ENCODE measurements around the gene ZNFX1. TPM values are rescaled to one million over a fixed set of nuclear protein-coding genes. Genes with fewer than 3 reads are reported as not detected.

Gene ZNFX1
- total RNA-seq, 1 donor from 2014 or later = 6.9 TPM

DNA sequence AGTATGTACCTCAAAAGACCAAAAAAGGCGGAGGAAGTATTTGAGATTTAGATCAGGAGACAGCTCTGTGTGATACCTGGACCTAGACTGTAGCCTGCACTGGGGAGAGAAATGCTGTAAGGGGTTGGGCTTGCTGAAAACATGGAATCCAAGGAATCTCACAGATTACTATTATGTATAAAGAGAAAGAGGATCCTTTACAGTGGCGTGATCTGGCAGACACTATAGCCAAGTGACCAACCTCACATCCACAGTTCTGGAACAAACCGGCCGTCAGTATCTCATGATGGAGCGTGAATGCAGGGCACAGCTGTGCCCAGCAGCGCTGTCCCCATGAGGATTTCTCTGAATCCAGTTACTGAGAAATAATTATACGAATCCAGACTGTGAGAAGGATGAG, 46.4 kb downstream of the ZNFX1 start:
- Histone ChIP-seq H3K27ac (no peak overlapping the region), H3K36me3 (no peaks in the 10 kb centered on the region), H4K20me1 (ENCODE audit: low read depth) (no peaks in the 10 kb centered on the region), H2AFZ (replicated peaks) (no peak overlapping the region), H3F3A (ENCODE audit: low read depth) (peaks cover 4% of the 10 kb centered on the region), H3K79me2 (ENCODE audit: low read depth) (no peaks in the 10 kb centered on the region), H3K27me3 (no peaks in the 10 kb centered on the region), H3K9me3 (ENCODE audit: low read depth) (no peaks in the 10 kb centered on the region), H3K4me3 (no peak overlapping the region), H3K4me1 (no peaks in the 10 kb centered on the region), H3K9ac (no peak overlapping the region), H3K4me2 (no peak overlapping the region)
- Mint-ChIP-seq H3K9me3 (no peaks in the 10 kb centered on the region), H3K4me3 (no peak overlapping the region), H3K36me3 (peaks cover 16% of the 10 kb centered on the region), H3K27ac (no peak overlapping the region), H3K4me1 (no peaks in the 10 kb centered on the region), H3K27me3 (ENCODE audit: insufficient read depth, low read depth) (peaks cover 5% of the 10 kb centered on the region)
- no peak for TF ChIP-seq EZH2phosphoT487 (IDR thresholded peaks at IDR 0.05)
- no peak for TF ChIP-seq EZH2 (IDR thresholded peaks at IDR 0.05)
- TF ChIP-seq, protein P1, sequence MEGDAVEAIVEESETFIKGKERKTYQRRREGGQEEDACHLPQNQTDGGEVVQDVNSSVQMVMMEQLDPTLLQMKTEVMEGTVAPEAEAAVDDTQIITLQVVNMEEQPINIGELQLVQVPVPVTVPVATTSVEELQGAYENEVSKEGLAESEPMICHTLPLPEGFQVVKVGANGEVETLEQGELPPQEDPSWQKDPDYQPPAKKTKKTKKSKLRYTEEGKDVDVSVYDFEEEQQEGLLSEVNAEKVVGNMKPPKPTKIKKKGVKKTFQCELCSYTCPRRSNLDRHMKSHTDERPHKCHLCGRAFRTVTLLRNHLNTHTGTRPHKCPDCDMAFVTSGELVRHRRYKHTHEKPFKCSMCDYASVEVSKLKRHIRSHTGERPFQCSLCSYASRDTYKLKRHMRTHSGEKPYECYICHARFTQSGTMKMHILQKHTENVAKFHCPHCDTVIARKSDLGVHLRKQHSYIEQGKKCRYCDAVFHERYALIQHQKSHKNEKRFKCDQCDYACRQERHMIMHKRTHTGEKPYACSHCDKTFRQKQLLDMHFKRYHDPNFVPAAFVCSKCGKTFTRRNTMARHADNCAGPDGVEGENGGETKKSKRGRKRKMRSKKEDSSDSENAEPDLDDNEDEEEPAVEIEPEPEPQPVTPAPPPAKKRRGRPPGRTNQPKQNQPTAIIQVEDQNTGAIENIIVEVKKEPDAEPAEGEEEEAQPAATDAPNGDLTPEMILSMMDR (IDR thresholded peaks at IDR 0.05) = no peak
- no peak for DNase-seq (ENCODE audit: low spot score)

GRCh38 chr20:49230561-49231133, 47.2 kb downstream of the ZNFX1 start:
- no peaks in the 10 kb centered on the region for H3K36me3 ChIP-seq
- no peak overlapping the region for H3K27ac Mint-ChIP-seq

GRCh38 chr20:49230021-49230420, 47.8 kb downstream of the ZNFX1 start:
- Histone ChIP-seq H3K27ac (no peak overlapping the region), H3K79me2 (ENCODE audit: low read depth) (no peaks in the 10 kb centered on the region), H3K4me1 (no peaks in the 10 kb centered on the region), H3K36me3 (no peaks in the 10 kb centered on the region), H3F3A (ENCODE audit: low read depth) (no peaks in the 10 kb centered on the region), H3K27me3 (no peaks in the 10 kb centered on the region), H4K20me1 (ENCODE audit: low read depth) (no peaks in the 10 kb centered on the region), H3K4me3 (no peak overlapping the region), H3K4me2 (no peak overlapping the region), H3K9ac (no peak overlapping the region), H3K9me3 (ENCODE audit: low read depth) (no peaks in the 10 kb centered on the region), H2AFZ (replicated peaks) (no peak overlapping the region)
- no peak overlapping the region for H3K4me3 Mint-ChIP-seq
- DNase-seq (ENCODE audit: low spot score) = no peak
- H3K9me3 Mint-ChIP-seq = no peaks in the 10 kb centered on the region
- peaks cover 5% of the 10 kb centered on the region for H3K27me3 Mint-ChIP-seq (ENCODE audit: insufficient read depth, low read depth)
- TF ChIP-seq EZH2 (IDR thresholded peaks at IDR 0.05) (no peak), EZH2phosphoT487 (IDR thresholded peaks at IDR 0.05) (no peak)
- TF ChIP-seq, protein P1 (IDR thresholded peaks at IDR 0.05) = no peak
- no peak overlapping the region for H3K27ac Mint-ChIP-seq
- peaks cover 24% of the 10 kb centered on the region for H3K36me3 Mint-ChIP-seq
- no peaks in the 10 kb centered on the region for H3K4me1 Mint-ChIP-seq

More at GRCh38 chr20:49230561-49231133, 47.2 kb downstream of the ZNFX1 start:
- peaks cover 20% of the 10 kb centered on the region for H3K36me3 Mint-ChIP-seq
- no peak overlapping the region for H3K9ac ChIP-seq
- H4K20me1 ChIP-seq (ENCODE audit: low read depth) = no peaks in the 10 kb centered on the region
- no peaks in the 10 kb centered on the region for H3K27me3 ChIP-seq
- H3K9me3 ChIP-seq (ENCODE audit: low read depth) = no peaks in the 10 kb centered on the region
- no peaks in the 10 kb centered on the region for H3K9me3 Mint-ChIP-seq
- no peaks in the 10 kb centered on the region for H3F3A ChIP-seq (ENCODE audit: low read depth)
- H3K27ac ChIP-seq = no peak overlapping the region
- H2AFZ ChIP-seq (replicated peaks) = no peak overlapping the region
- H3K4me3 ChIP-seq = no peak overlapping the region
- H3K4me3 Mint-ChIP-seq = no peak overlapping the region
- no peak for TF ChIP-seq EZH2 (IDR thresholded peaks at IDR 0.05)
- TF ChIP-seq EZH2phosphoT487 (IDR thresholded peaks at IDR 0.05) = no peak
- TF ChIP-seq, protein P1 (IDR thresholded peaks at IDR 0.05) = no peak
- peaks cover 5% of the 10 kb centered on the region for H3K27me3 Mint-ChIP-seq (ENCODE audit: insufficient read depth, low read depth)
- no peak for DNase-seq (ENCODE audit: low spot score)
- no peaks in the 10 kb centered on the region for H3K4me1 Mint-ChIP-seq
- no peak overlapping the region for H3K4me2 ChIP-seq
- H3K4me1 ChIP-seq = no peaks in the 10 kb centered on the region
- no peaks in the 10 kb centered on the region for H3K79me2 ChIP-seq (ENCODE audit: low read depth)
